ENCODE results near the gene MAGI2.
"Not testable (repeated sequence)": the region's sequence is repeated elsewhere in the genome, so short reads cannot be mapped to it uniquely, and the experiment has no call there.

The MAGI2 gene

GRCh38 chr7:79442766-79443165 is 10.7 kb downstream of the MAGI2 start:
- DNase-seq, result not testable (repeated sequence)

- DNase-seq, result no peak
Measured at GRCh38 chr7:79436378-79436777, 17.1 kb downstream of the MAGI2 start.

- DNase-seq, result no peak
Measured at GRCh38 chr7:79434867-79435266, 18.6 kb downstream of the MAGI2 start.

DNA sequence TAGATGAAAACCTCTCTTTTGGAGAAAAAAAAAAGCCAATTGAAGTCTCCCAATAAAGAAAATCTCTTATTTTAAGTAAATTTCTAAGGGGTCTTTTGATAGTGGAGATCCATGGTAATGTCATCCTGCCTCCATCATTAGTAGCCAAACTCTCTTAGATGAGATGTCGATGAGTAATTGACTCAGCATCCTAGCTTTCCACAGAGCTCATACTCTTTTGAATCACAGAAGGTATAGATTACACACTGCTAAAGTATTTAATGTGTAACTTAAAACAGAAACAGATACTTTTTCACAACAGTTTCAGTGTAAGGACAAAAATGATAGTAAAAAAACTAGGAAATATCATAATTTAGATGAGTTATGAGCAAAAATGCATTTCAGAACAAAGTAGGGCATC is 19.4 kb downstream of the MAGI2 start:
- no peak for DNase-seq

- no peak for DNase-seq
Measured at GRCh38 chr7:79430391-79430790, 23.1 kb downstream of the MAGI2 start.

- no peak for DNase-seq
Measured at GRCh38 chr7:79425665-79426064, 27.8 kb downstream of the MAGI2 start.

DNA sequence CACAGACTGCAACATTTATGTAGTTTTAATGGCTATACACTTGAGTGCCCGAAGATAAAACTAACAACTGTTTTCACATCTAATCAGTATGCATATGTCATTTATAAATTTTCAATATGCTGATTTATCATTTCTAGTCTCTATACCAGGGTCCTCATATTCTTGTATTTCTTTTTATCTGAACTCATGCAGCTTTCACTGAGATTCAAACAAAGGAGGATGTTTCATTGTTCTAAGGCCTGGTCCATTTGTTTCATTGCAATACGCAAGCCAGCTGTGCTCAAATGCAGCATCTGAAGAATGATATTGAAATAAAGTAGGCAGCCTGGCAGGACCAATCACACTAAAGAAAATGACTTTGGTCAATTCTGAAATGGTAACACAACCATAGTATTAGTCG is 31.7 kb downstream of the MAGI2 start:
- DNase-seq, result no peak

DNA sequence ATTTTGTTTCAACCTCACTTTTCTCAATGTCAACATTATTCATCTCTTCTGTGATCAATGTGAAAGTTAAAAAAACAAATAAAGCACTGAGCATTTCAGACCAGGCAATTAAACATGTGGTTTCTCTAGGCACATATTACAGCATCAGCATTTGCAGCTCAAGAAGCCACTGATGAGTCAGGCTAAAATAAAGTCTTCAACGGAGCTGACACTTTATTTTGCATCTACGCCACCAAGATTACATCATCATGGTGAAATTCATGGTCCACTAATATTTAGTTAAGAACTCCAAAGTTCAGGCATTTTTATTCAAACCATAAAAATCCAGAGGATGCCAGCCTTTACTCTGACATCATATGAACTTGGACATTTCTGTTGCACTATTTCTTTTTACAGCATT is 33.0 kb downstream of the MAGI2 start:
- DNase-seq, result no peak

DNA sequence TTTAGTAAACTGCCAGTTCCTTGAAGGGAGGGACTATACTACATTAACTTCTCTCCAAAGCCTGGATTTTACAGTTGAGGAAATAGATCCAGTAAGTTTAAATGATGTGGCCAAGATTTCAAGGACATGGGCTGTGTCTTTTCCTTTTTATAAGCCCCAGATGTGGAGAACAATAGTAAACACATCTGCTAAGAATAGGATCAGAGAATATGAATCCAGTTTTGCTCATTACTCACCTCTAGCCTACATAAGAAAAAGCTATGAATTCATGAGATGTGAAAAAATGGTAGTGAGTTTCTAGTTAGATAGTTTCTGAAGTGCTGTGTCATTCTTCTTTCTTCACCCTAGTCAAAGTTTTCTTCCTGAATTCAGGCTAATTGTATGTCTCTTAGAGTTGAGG is 38.6 kb downstream of the MAGI2 start:
- no peak for DNase-seq

DNA sequence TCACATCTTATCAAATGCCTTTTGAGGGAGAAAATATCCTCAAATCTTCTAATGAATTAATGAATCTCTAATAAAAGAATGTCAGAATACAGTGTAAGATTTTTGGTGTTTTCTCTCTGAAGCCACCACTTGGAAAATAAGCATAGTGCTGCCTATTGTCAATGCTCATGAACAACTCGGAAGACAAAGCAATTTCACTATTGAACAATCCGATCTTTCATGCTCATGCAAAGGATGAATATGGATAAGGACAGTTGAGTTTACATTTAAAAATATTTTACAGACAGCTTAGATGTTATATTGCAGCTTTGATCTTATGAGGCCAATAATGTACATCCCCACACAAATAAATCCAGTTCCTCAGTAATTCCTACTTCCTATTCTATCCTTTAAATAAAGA is 40.6 kb downstream of the MAGI2 start:
- no peak for DNase-seq

DNA sequence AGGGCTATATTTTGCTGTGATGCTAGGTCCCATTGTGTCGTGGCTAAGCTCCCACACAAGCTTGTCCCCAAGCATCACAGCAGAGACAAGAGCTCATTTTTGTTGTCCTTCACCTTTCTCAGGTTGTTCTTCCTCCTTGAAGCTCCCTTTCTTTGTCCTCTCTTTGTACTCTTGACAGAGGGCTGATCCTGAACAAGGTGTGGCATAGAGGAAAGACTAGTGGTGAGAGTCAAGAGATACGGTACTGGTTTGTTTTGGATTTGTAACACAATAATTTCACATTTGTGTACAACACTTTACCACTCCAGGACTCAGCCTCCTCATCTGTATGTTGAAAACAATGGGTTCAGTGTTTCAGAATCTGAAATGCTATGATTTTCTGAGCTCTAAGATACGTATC is 41.0 kb downstream of the MAGI2 start:
- DNase-seq, result no peak

- DNase-seq, result no peak
Measured at GRCh38 chr7:79410345-79410744, 43.1 kb downstream of the MAGI2 start.

GRCh38 chr7:79407351-79407750 is 46.1 kb downstream of the MAGI2 start:
- DNase-seq, result no peak

DNA sequence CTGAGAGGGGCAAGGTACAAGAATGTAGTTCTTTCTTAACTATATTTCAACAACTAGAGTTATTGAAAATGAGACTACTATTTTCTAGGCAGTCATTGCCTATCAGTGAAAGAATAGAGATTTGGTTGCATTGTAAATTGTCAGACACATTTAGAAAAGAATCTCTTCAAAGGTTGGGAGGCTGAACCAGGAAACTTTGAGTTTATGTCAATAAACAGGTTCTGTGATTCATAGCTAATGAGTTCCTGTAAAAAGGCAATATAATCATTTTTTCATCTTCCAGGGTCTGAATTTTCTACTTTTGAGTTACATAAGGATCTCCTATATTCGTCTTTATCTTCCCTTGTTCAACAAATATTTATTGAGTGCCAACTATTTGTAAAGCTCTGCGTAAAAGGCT is 47.1 kb downstream of the MAGI2 start:
- no peak for DNase-seq

DNA sequence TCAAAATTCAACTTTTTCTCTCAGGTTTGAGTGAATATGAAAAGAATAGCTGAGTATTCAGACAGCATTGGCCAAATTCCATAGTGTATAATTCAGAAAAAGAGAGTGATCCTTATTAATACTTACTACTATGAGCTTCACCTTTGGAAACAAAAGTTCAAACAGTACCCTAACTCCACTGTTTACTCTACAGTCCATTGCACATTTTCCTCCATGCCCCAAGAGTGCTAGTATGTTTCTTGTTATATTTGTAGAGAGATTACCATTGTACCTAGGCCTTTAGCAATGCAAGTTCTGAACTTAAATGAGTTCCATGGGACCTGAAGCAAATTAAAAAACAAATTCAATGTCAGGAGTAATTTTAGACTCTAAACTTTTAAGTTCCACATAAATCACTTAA is 48.1 kb downstream of the MAGI2 start:
- DNase-seq, result no peak

GRCh38 chr7:79403879-79404278 is 49.6 kb downstream of the MAGI2 start:
- DNase-seq, result no peak

DNA sequence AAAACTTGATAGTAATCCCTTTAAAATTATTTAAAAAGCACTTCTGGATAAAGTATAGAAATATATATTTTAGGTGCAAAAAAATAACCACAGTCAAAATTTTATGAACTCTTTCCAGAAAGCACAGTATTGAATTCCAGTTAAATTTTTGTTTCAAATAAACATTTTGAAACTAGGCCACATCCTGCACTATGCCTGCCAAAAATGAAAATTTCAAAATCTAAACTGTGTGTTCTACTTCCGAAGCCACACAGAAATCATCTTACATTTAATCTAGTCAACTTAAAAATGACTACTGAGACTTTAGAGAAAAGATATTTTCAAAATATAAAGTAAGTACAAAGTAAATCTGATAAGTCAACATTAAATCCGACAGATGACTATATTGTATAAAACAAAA is 50.0 kb downstream of the MAGI2 start:
- no peak for DNase-seq

DNA sequence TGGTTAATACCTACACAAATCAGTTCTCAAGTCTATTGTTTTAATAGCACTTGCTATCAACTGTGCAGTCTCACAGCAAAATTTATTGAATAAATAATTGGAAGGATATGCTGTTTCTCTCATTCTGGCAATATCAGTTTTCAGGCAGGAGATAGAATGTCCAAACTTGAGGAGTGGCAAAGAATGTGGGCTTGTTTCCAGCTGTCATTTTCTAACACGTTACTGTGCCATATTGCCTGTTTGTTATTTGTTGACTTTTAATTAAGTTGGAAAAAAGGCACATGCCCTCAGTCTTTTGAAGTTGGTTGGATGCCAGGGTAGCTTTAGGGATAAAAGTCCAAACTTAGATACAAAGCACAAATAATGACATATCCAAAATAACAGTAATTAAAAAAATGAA is 52.2 kb downstream of the MAGI2 start:
- DNase-seq, result no peak

DNA sequence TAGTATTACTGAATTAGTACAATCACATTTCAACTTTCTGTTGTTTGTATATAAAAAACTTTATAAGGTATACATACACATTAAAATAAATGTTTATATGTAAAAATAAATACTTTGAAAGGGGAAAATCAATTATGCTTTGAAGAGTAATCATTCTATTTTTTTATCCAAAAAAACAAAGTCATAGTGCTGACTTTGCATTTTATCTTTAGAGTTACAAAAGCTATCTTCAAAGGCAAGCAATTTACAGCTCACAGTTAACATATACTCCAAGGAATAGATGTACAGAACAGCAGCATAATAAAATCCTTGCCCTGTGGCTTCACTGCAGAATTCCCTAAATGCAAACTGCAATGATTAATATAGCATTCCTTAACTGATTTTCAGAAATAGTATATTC is 53.2 kb downstream of the MAGI2 start:
- no peak for DNase-seq

- no peak for DNase-seq
Measured at GRCh38 chr7:79398138-79398749, 55.2 kb downstream of the MAGI2 start.

DNA sequence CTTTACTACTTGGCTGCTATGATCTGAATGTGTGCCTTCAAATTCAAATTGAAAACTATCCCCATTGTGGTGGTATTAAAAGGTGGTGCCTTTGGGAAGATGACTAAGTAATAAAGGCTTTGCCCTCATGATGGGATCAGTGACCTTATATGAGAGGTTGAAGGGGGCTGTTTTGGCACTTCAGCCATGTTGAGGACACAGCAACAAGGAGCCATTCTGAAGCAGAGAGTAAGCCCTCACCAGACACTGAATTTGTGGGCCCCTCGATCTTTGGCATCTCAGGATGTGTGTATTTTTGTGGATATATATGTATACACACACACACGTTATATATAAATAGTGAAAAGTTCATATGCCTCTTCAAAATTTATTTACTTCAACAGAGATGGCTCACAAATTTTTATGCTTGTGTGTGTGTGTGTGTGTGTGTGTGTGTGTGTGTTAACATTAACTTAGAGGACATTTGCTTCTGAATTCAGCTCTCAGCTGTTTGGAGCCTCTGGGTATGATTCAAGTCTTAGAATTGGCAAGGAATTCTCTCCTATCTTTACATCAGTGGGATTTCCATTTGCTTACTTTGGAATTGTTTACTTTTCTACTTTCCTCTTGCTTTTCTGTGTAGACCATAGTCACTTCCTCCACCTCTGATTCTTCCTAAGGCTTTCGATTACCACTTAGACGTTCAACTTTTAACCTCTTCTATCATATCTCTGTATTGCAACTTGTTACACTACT is 66.6 kb downstream of the MAGI2 start:
- no peak for DNase-seq

DNA sequence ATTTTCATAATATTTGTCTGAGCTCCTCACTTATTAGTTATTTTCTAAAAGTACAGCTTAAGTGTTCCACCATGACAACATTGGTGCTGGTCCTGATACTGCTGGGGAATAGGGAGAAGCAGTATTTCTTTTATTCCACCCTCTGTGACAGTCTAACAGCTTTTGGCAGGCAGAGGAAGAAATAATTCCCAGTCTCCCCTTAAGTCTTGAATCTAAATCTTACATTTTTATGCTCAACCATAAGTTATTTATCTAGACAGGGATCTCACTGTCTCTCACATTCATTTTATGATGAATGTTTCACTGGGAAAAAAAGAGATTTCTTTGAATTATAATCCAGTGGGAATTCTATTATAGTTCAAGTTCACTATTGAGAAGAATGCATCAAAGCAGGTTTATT is 71.5 kb downstream of the MAGI2 start:
- DNase-seq, result no peak

- no peak for DNase-seq
Measured at GRCh38 chr7:79377097-79377496, 76.4 kb downstream of the MAGI2 start.

DNA sequence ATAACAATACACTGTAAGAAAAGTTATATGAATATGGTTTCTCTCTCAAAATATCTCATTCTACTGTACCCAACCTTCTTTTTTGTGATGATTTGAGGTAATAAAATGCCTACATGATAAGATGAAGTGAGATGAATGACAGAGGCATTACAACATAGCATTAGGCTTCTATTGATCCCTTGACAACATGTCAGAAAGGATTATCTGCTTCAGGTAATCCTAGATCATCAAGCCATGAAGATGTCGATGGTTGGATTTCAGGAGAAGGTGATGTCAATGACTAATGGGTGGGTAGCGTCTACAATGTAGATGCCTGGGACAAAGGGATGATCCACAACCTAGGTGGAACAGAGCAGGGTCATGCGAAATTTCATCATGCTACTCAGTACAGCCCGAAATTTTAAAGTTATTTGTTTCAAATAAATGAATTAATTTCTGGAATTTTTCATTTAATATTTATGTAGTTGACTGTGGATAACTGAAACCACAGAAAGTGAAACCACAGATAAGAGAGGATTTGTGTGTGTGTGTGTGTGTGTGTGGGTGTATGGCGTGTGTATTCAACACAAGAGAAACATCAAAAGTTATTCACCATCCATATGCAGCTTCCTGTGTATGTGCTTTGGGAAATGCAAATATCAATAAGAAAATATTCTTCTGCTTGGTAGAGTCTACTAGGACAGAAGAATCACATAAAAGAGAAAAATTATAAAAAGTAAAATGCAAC is 77.0 kb downstream of the MAGI2 start:
- DNase-seq, result no peak
